ENCODE results near the gene HAUS3. TPM values are rescaled to one million over a fixed set of nuclear protein-coding genes. Genes with fewer than 3 reads are reported as not detected.

HAUS3 gene
- total RNA-seq, 1 donor from 2014 or later = 5.6 TPM

DNA sequence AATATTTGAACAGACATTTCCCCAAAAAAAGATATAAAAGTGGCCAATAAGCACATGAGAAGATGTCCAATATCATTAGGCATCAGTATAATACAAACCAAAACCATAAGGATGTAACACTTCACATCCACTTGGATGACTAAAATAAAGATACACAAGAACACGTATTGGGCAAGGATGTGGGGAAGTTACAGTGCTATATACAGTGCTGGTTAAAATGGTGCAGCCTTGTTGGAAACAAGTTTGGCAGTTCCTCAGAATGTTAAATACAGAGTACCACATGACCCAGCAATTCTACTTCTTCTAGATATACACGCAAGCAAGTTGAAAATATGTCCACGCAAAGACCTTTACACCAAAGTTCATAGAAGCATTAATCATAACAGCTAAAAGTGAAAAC is 58.9 kb downstream of the HAUS3 start:
- intact Hi-C loops (cut with DNase I) = no loop called here
- DNase-seq (ENCODE audit: low spot score) = no peak

- intact Hi-C loops (cut with DNase I) = no loop called here
- no peak for DNase-seq (ENCODE audit: low spot score)
These were observed 61.5 kb downstream of the HAUS3 start for GRCh38 chr4:2180410-2180809.

GRCh38 chr4:2179717-2180116 is 62.2 kb downstream of the HAUS3 start:
- intact Hi-C loops (cut with DNase I) = no loop called here
- no peak for DNase-seq (ENCODE audit: low spot score)

DNA sequence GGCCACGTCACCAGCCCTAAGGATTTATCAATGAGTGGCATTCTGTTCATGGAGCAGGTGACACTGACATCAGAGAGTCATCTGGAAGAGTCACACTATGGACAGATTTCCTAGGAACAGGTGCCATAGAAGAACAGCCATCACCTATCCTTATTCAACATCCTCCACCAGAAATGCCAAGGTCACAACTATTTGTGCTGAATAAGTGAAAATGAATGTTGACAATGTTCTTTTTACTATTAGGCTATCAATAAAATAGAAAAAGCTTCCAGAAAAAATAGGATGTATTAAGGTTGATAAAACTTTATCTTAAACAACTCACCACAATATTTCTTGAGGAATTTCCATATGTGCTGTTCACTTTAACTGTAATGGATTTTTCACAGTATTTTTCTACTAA is 62.9 kb downstream of the HAUS3 start:
- intact Hi-C loops (cut with DNase I) = no loop called here
- no peak for DNase-seq (ENCODE audit: low spot score)

Other genes with a start within 250 kb of the HAUS3 start
- gene NELFA, start 233.1 kb downstream of the HAUS3 start, total RNA-seq = 14.7 TPM
- 1.1 TPM for gene NAT8L, start 182.8 kb downstream of the HAUS3 start, total RNA-seq
- 2.3 TPM for gene POLN, start within 50 bp of the HAUS3 start, total RNA-seq
- gene MXD4, start 20.0 kb upstream of the HAUS3 start, total RNA-seq = 37.9 TPM
- 4.4 TPM for gene ZFYVE28, start 176.5 kb upstream of the HAUS3 start, total RNA-seq
- not detected for gene CFAP99, start 176.8 kb upstream of the HAUS3 start, total RNA-seq
- 29.7 TPM for gene RNF4, start 227.0 kb upstream of the HAUS3 start, total RNA-seq

All from cardiac septum (tissue), 1 donor.